ENCODE measurements around the gene APOBEC3B.
A peak's percentile ranks its signal among the peaks of the same experiment; 100 is the strongest.
"Not testable (repeated sequence)": the region's sequence is repeated elsewhere in the genome, so short reads cannot be mapped to it uniquely, and the experiment has no call there.

APOBEC3B gene

DNA sequence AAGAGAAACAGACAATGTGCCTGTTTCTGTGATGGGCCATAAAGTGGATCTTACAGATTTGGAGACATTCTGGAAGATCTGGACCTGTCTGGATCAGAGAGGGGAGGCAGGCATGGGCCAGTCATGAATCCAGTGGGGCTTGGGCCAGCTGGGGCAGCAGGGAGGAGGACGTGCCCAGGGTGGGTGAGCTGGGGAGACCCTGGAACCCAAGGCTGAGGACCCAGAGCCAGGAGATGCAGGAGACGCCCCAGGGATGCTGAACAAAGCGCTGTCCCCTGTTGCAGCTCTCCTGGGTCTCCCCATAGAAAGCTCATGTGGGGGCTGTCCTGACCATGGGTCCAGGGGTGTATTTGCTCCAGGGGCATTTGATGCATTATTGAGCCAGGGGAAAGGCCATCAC, 26.2 kb upstream of the APOBEC3B start:
- no peak for DNase-seq (ENCODE audit: low spot score in 2 of 2)
- peaks cover 5% of the 10 kb centered on the region for H3K27me3 Mint-ChIP-seq

DNA sequence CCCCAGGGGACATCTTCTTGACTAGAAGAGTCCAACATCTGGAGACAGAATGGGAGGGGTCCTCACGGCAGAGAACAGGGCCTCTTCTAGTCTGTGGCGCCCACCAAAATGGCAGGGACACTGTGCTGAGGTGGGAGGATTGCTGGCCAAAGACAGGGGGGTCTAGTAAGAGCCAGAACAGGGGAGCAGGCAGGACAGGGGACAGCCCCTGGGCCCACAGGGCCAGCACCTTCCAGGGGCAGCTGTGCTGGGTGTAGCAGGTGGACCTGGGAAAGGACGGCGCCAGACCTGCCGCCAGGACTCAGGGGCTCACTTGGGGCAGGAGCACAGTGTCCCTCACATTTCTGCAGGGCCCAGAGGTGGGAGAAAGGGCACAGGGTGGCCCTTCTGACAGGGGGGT, 25.6 kb upstream of the APOBEC3B start:
- Mint-ChIP-seq H3K4me3 (no peak overlapping the region), H3K9me3 (no peaks in the 10 kb centered on the region), H3K36me3 (no peaks in the 10 kb centered on the region), H3K27me3 (peaks cover 2% of the 10 kb centered on the region), H3K27ac (no peak overlapping the region), H3K4me1 (peaks cover 16% of the 10 kb centered on the region)
- ATAC-seq (ENCODE audit: low read depth) (no peak), DNase-seq (ENCODE audit: low spot score in 2 of 2) (no peak)

More for the DNA sequence above, 26.2 kb upstream of the APOBEC3B start:
- no peaks in the 10 kb centered on the region for H3K9me3 Mint-ChIP-seq
- H3K4me1 Mint-ChIP-seq = peaks cover 16% of the 10 kb centered on the region
- no peaks in the 10 kb centered on the region for H3K36me3 Mint-ChIP-seq
- H3K27ac Mint-ChIP-seq = no peak overlapping the region
- ATAC-seq (ENCODE audit: low read depth) = no peak
- H3K4me3 Mint-ChIP-seq = no peak overlapping the region

DNA sequence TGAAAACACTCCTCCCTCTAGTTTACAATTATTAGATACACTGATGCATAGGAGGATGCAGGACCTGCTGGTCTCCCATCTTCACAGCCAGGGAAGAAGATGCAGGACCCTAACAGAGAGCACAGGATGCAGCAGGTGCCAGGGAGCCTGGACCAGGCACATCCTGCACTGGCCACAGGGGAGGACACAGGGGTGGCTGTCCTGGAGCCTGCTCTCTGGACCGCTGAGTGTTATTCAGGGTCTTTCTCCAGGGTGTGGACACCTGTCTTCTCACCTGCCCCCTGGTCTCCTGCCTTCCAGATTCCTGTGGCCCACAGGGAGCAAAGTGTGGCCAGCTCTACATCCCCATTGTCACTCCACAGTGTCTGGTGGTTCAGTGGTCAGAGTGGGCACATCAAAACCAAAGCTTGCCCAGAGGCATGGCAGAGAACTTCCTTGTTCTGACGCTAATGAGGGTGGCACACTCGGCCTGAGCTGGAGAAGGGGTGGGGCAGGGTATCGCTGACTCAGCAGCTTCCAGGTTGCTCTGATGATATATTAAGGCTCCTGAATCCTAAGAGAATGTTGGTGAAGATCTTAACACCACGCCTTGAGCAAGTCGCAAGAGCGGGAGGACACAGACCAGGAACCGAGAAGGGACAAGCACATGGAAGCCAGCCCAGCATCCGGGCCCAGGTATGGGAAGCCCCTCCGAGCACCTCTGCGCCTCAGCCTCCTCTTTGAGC, 24.9 kb upstream of the APOBEC3B start, which contains the start of gene APOBEC3A:
TSS of gene APOBEC3A (plus strand) at position 564 of the 725 bp plus-strand sequence. CDS start at position 647, 83 bp downstream.
- H3K36me3 Mint-ChIP-seq = no peaks in the 10 kb centered on the region
- peak within 1 kb of the TSS; percentile 39 for H3K27ac Mint-ChIP-seq
- H3K4me3 Mint-ChIP-seq = no peak within 1 kb of the TSS
- ATAC-seq (ENCODE audit: low read depth) = peak; percentile 36
- H3K27me3 Mint-ChIP-seq = peaks cover 2% of the 10 kb centered on the region
- no peak for DNase-seq (ENCODE audit: low spot score in 2 of 2)
- H3K4me1 Mint-ChIP-seq = peaks cover 16% of the 10 kb centered on the region
- no peaks in the 10 kb centered on the region for H3K9me3 Mint-ChIP-seq

DNA sequence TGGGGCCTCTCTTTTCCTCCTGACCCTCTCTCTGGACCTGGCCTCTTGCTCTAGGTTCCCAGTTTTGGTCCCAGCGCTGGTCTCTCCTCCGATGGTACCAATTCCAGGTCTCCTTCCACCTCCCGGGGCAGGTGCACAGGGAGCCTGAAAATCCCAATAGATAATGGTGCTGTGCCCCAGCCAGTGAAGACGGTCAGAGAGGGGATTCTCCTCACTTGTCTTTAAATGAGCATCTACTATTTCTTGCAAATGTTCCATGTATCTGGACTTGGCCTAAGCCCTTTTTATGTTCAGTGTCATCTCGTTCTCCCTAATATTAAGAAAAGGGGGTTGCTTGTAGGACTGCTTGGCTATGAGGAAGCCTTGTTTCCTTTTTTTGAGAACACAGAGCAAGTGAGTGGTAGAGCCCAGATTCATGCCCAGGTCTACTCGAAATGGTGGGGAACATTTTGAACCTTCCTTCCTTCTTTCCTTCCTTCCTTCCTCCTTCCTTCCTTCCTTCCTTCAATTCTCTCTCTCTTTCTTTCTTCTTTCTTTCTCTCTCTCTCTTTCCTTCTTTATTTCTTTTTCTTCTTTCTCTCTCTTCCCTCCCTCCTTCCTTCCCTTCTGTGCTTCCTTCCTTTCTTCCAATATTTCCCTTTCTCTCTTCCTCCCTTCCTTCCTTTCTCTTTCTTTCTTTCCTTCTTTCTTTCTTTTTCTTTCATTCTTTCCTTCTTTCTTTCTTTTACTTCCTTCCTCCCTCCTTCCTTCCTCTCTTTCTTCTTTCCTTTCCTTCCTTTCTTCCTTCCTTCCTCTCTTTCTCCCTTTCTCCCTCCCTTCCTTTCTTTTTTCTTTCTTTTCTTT, 24.1 kb upstream of the APOBEC3B start:
- H3K27ac Mint-ChIP-seq = peak overlapping the region; percentile 39

DNA sequence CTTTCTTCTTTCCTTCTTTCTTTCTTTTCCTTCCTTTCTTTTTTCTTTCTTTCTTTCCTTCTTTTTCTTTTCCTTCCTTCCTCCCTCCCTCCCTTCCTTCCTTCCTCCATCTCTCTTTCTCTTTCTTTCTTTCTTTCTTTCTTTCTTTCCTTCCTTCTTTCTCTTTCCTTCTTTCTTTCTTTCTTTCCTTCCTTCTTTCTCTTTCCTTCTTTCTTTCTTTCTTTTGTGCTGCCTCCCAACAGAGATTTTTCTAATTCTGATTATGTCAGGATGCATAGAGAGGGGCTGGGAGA, 23.6 kb upstream of the APOBEC3B start:
- not testable (repeated sequence) for H3K4me3 Mint-ChIP-seq; ATAC-seq (ENCODE audit: low read depth)

More for the DNA sequence above, 24.1 kb upstream of the APOBEC3B start:
- ATAC-seq (ENCODE audit: low read depth) (no peak), DNase-seq (ENCODE audit: low spot score in 2 of 2) (no peak)
- peaks cover 2% of the 10 kb centered on the region for H3K27me3 Mint-ChIP-seq
- peaks cover 16% of the 10 kb centered on the region for H3K4me1 Mint-ChIP-seq
- H3K4me3 Mint-ChIP-seq = no peak overlapping the region
- H3K9me3 Mint-ChIP-seq = no peaks in the 10 kb centered on the region
- H3K36me3 Mint-ChIP-seq = no peaks in the 10 kb centered on the region

DNA sequence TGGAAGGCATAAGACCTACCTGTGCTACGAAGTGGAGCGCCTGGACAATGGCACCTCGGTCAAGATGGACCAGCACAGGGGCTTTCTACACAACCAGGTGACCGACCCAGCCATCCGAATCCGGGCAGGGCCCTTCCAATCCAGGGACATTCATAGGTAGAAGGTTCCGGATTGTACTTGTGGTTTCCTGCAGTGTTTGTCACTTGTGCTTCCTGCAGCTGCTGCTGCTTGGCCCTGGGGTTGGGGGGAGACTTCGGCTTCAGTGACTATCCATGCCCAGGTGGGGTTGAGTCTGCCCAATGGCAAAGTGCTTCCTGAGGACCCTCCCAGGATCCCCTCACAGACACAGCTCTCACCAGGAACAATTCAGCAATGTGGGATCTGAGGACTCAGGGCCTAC, 22.6 kb upstream of the APOBEC3B start:
- no peaks in the 10 kb centered on the region for H3K36me3 Mint-ChIP-seq
- no peaks in the 10 kb centered on the region for H3K9me3 Mint-ChIP-seq
- peaks cover 4% of the 10 kb centered on the region for H3K27me3 Mint-ChIP-seq
- H3K4me1 Mint-ChIP-seq = peaks cover 12% of the 10 kb centered on the region
- no peak overlapping the region for H3K27ac Mint-ChIP-seq
- H3K4me3 Mint-ChIP-seq = no peak overlapping the region
- ATAC-seq (ENCODE audit: low read depth) (no peak), DNase-seq (ENCODE audit: low spot score in 2 of 2) (no peak)

More for the DNA sequence above, 23.6 kb upstream of the APOBEC3B start:
- Mint-ChIP-seq H3K4me1 (peaks cover 16% of the 10 kb centered on the region), H3K27ac (peak overlapping the region; percentile 39)
- not testable (repeated sequence) for H3K27me3 Mint-ChIP-seq; DNase-seq (ENCODE audit: low spot score in 2 of 2); H3K9me3 Mint-ChIP-seq; H3K36me3 Mint-ChIP-seq

DNA sequence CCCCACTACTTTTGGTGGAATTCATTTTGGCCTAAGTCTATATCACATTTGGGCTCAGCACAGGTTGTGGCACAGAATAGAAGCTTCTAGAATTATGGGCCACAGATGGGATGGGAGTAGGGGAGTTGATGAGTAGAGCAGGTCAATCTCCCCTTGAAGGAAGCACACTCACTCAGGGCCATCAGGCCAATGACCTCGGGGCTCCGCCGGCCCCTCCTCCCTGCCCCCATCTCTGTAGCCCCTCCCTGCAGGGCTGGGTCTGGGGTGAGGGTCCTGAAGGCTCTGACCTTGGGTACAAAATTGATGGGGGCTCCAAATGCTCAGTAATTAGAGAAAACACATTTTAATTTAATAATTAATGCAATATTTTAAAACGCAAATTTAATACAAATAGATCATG, 21.5 kb upstream of the APOBEC3B start:
- peaks cover 12% of the 10 kb centered on the region for H3K4me1 Mint-ChIP-seq
- H3K27ac Mint-ChIP-seq; H3K36me3 Mint-ChIP-seq; H3K4me3 Mint-ChIP-seq; H3K9me3 Mint-ChIP-seq; H3K27me3 Mint-ChIP-seq; DNase-seq (ENCODE audit: low spot score in 2 of 2); ATAC-seq (ENCODE audit: low read depth): not testable (repeated sequence)

DNA sequence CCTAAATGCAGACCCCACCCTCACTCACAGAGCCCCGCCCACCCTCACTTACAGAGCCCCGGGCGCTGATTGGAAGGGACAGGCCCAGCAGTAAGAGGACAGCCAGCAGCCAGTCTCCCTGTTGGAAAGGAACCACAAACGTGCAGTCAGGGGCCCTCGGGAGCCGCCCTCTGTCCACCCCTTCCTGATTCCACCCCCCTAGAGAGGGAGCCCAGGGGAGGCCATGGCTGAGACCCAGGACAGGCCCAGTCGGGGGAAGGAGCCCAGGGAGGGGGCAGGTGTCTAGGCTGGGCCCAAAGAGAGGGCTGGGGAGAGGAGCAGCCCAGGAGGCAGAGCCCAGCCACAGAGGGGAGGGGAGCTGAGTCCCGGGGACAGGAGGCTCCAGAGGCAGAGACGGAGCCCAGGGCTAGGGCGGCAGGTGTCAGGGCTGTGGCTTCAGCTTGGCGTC, 18.8 kb upstream of the APOBEC3B start:
- H3K9me3 Mint-ChIP-seq; H3K27ac Mint-ChIP-seq; H3K36me3 Mint-ChIP-seq; ATAC-seq (ENCODE audit: low read depth); DNase-seq (ENCODE audit: low spot score in 2 of 2); H3K4me3 Mint-ChIP-seq; H3K27me3 Mint-ChIP-seq: not testable (repeated sequence)
- peaks cover 20% of the 10 kb centered on the region for H3K4me1 Mint-ChIP-seq

DNA sequence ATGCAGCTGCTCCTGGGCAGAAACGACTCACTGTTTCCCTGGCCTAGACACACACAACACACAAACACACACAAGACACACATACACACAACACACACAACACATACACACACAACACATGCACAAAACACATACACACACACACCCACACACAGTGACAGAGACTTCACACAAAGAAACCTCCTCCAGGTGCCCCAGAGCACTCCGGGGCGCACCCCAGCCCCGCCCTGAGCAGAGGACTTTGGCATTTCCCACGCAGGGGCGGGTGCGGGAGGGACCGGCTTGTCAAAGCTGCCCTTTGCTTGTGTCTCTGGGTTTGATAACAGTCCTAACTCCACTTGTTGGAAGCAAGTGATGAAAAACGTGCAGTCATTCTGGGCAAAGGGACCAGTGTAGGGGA, 18.3 kb upstream of the APOBEC3B start:
- ATAC-seq (ENCODE audit: low read depth) = no peak

DNA sequence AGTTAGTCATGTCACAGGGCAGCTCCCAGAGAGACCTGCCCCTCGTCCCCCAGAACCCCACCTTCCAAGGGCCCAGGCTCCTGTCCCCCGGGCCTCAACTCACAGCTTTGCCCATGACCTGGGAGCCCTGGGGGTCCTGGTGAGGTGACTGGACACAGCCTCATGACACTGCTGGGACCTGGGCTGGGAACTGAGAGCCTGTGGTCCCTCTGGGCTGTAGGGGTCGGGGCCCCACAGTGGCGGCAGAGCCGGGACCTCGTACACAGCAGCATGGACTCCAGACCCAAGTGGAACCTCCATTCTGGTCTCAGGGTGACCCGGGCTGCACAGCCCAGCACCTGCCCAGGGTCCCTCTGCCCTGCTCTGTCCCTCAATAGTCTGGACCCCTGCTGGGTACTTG, 17.8 kb upstream of the APOBEC3B start:
- no peak overlapping the region for H3K27ac Mint-ChIP-seq
- DNase-seq (ENCODE audit: low spot score in 2 of 2) (no peak), ATAC-seq (ENCODE audit: low read depth) (no peak)
- peaks cover 4% of the 10 kb centered on the region for H3K27me3 Mint-ChIP-seq
- no peaks in the 10 kb centered on the region for H3K9me3 Mint-ChIP-seq
- H3K36me3 Mint-ChIP-seq = no peaks in the 10 kb centered on the region
- H3K4me3 Mint-ChIP-seq = no peak overlapping the region
- H3K4me1 Mint-ChIP-seq = peaks cover 13% of the 10 kb centered on the region

More for the DNA sequence above, 18.3 kb upstream of the APOBEC3B start:
- Mint-ChIP-seq H3K4me3 (no peak overlapping the region), H3K4me1 (peaks cover 15% of the 10 kb centered on the region), H3K27me3 (peaks cover 4% of the 10 kb centered on the region), H3K36me3 (no peaks in the 10 kb centered on the region), H3K27ac (no peak overlapping the region), H3K9me3 (no peaks in the 10 kb centered on the region)
- no peak for DNase-seq (ENCODE audit: low spot score in 2 of 2)

DNA sequence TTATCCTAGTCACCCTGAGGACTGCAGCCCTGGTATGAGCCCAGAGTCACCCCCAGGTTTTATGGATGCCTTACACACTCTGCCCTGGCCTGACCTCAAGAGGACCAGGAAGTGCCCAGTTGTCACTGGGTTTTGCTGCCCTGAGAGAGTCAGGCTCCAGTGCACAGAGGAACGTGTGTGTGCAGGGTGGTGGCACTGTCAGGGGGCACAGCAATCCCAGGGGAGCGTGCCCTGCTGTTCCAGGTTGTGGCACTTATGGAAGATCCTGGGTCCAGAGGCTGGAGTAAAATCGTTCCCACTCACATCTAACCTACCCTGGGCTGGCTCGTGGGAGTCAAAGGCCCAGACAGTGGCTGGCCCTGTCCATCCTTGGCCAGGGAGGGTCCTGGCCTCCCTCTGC, 17.2 kb upstream of the APOBEC3B start:
- ATAC-seq (ENCODE audit: low read depth) = no peak
- H3K27ac Mint-ChIP-seq = no peak overlapping the region
- no peak for DNase-seq (ENCODE audit: low spot score in 2 of 2)
- no peaks in the 10 kb centered on the region for H3K9me3 Mint-ChIP-seq
- H3K36me3 Mint-ChIP-seq = no peaks in the 10 kb centered on the region
- H3K27me3 Mint-ChIP-seq = peaks cover 4% of the 10 kb centered on the region
- no peak overlapping the region for H3K4me3 Mint-ChIP-seq
- H3K4me1 Mint-ChIP-seq = peaks cover 13% of the 10 kb centered on the region

DNA sequence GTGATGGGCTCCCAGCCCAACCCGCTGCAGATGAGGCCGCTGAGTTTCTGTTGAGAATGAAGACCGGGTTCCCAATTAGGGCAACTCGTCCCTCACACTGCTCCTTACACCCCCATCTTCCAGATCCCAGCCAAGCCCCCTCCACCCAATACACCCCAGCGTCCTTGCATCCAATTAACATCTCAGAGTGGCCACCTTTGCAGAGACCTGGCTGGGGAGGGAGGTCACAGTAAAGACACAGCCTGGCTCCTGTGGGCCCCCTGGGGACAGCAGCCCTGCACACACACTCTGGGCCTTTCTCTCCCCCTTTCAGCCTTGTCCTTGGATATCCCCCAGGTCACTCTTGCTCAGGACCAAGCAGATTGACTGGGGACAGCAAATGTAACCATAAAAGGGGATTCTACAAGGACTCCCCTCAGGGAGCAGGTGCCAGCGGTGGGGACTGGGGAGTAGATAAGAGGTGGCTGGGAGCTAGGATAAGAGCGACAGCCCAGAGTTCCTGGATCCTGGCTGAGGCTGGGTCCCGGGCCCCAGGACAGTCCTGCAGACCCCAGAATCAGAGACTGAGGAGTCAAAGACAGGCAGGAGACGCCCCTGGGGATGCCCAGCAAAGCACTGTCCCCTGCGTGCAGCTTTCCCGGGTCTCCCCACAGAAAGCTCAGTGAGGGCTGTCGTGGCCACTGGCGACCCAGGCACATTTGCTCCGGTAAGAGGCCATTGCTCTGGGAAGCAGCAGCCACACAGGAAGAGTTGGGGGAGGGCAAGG, 16.4 kb upstream of the APOBEC3B start:
- DNase-seq (ENCODE audit: low spot score in 2 of 2) = no peak
- ATAC-seq (ENCODE audit: low read depth) = no peak
- Mint-ChIP-seq H3K27me3 (peaks cover 6% of the 10 kb centered on the region), H3K36me3 (no peaks in the 10 kb centered on the region), H3K4me3 (no peak overlapping the region), H3K27ac (no peak overlapping the region), H3K4me1 (peaks cover 17% of the 10 kb centered on the region), H3K9me3 (no peaks in the 10 kb centered on the region)

DNA sequence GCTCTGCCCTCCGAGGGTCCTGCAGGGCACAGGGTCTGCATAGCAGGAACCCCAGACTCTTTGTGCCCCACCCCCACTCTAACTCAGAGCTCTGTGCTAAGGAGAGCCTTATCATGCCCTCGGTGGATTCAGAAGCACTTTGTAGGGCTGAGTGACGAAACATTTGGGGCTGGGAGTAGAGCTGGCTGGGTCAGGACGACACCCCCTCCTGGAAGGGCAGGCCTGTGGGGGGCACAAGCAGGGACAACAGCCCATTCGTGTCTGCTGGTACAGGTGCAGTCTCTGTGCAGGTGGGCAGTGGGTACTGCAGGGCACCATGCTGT, 15.8 kb upstream of the APOBEC3B start:
- Mint-ChIP-seq H3K27me3 (peaks cover 8% of the 10 kb centered on the region), H3K27ac (no peak overlapping the region)

DNA sequence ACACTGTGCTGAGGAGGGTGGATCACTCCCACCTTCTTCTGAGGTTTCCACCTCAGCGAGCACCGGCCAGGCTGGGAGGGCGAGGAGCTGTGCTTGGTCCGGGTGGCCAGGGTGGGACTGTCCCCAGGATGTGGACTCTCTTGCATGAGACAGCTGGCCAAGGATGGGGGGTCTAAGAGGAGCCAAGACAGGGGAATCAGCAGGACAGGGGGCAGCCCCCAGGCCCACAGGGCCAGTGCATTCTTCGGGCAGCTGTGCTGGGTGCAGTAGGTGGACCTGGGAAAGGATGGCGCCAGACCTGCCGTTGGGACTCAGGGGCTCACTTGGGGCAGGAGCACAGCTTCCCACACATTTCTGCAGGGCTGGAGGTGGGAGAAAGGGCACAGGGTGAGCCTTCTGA, 15.2 kb upstream of the APOBEC3B start:
- no peak for DNase-seq (ENCODE audit: low spot score in 2 of 2)
- no peak for ATAC-seq (ENCODE audit: low read depth)
- peaks cover 10% of the 10 kb centered on the region for H3K27me3 Mint-ChIP-seq
- peak overlapping the region; percentile 27 for H3K4me3 Mint-ChIP-seq
- H3K4me1 Mint-ChIP-seq = peaks cover 17% of the 10 kb centered on the region
- no peak overlapping the region for H3K27ac Mint-ChIP-seq
- H3K9me3 Mint-ChIP-seq = no peaks in the 10 kb centered on the region
- H3K36me3 Mint-ChIP-seq = no peaks in the 10 kb centered on the region

More for the DNA sequence above, 15.8 kb upstream of the APOBEC3B start:
- DNase-seq (ENCODE audit: low spot score in 2 of 2) (no peak), ATAC-seq (ENCODE audit: low read depth) (no peak)
- H3K4me1 Mint-ChIP-seq = peaks cover 17% of the 10 kb centered on the region
- no peaks in the 10 kb centered on the region for H3K9me3 Mint-ChIP-seq
- H3K36me3 Mint-ChIP-seq = no peaks in the 10 kb centered on the region
- no peak overlapping the region for H3K4me3 Mint-ChIP-seq

All from memory B cell (primary cell).